ENCODE measurements around the gene MINK1. TPM values are rescaled to one million over a fixed set of nuclear protein-coding genes. Genes with fewer than 3 reads are reported as not detected.

MINK1 gene
- total and polyA plus RNA-seq, 2 of the 8 experiments (the other 6 are each of a cell fraction or from before 2014, with no cell fraction given): 26.9 to 77.7 TPM

- H3K4me3 ChIP-seq (ENCODE audit: extremely low read depth in 1 of 4, insufficient read depth in 2 of 4, low read depth in 3 of 4, low read length in 4 of 4): no peak overlapping the region
- H3K18ac ChIP-seq (ENCODE audit: extremely low read depth, low read length): peak overlapping the region; percentile 38; the same call in 1 of the 2 replicates
- no peaks in the 10 kb centered on the region for H3K36me3 ChIP-seq (ENCODE audit: control insufficient read depth in 2 of 4, insufficient read depth in 4 of 4, low read length in 3 of 4)
- H2BK15ac ChIP-seq (ENCODE audit: low read length): peak overlapping the region; percentile 92
- ChIA-PET POLR2A (ENCODE audit: partially characterized antibody) (interaction anchor here (0.7 to 4.4 kb wide), 19 partner anchors 9 to 200 kb away, joined by 3 to 23 read pairs (median 6); partner anchors contain the start of genes C17orf107, PFN1, RNF167 and SLC25A11), CTCF (ENCODE audit: partially characterized antibody) (interaction anchor here (0.6 to 3.4 kb wide), 41 partner anchors 9 to 838 kb away, joined by 3 to 33 read pairs (median 4); partner anchors contain the start of genes C17orf107, CAMTA2, ENO3 and RNF167)
- peak overlapping the region; percentile 66; the same call in 1 of the 2 replicates for H2BK20ac ChIP-seq (ENCODE audit: low read length)
- H3K4me2 ChIP-seq (ENCODE audit: insufficient read depth in 1 of 2, low read depth in 2 of 2, low read length in 2 of 2): peak overlapping the region in 1 of 2 experiments; percentile 3; a peak in 1 of 4 replicates
- no peak overlapping the region for H2AFZ ChIP-seq (ENCODE audit: low read length)
- peak; percentile 69 for FAIRE-seq
- H3K4ac ChIP-seq (replicated peaks; ENCODE audit: insufficient read length, low read depth, low read length): no peak overlapping the region
- no peak overlapping the region for H3K14ac ChIP-seq (ENCODE audit: insufficient read length)
- H3K27ac ChIP-seq (ENCODE audit: low read depth, low read length): no peak overlapping the region
- H3K4me1 ChIP-seq (replicated peaks in 1 of 4; ENCODE audit: control insufficient read depth in 3 of 4, insufficient read depth in 4 of 4, low read length in 3 of 4): peaks cover 0 to 10% (median 4%) of the 10 kb centered on the region in 4 experiments; a peak in 5 of 7 replicates
- peak overlapping the region; percentile 93 for H4K91ac ChIP-seq (replicated peaks; ENCODE audit: insufficient read length, low read length)
- no peak overlapping the region for H4K5ac ChIP-seq (ENCODE audit: insufficient read length, low read depth, low read length)
- H2BK5ac ChIP-seq (ENCODE audit: low read depth, low read length): peak overlapping the region; percentile 88; the same call in 1 of the 2 replicates
- H3K79me2 ChIP-seq (ENCODE audit: control insufficient read depth in 1 of 2, insufficient read depth in 2 of 2, low read length in 2 of 2): no peaks in the 10 kb centered on the region
- H2BK12ac ChIP-seq (ENCODE audit: low read depth, low read length): peak overlapping the region; percentile 95
- WGBS, 2 experiments (ENCODE audit: extremely low coverage in 1 of 2, insufficient coverage in 1 of 2, insufficient read length in 1 of 2, insufficient replicate concordance in 2 of 2, low coverage in 1 of 2, low lambda C conversion rate in 2 of 2, missing lambda C conversion rate in 1 of 2): 40% methylated on average over 20 of the region's 20 CpGs; no CpG with 5 or more reads in 1 of the 2 experiments
- peaks cover 0 to 3% of the 10 kb centered on the region in 2 experiments for H4K20me1 ChIP-seq (replicated peaks in 1 of 2; ENCODE audit: control insufficient read depth in 1 of 2, insufficient read depth in 2 of 2, low read length in 2 of 2)
- H2BK120ac ChIP-seq (replicated peaks; ENCODE audit: low read depth, low read length): peak overlapping the region; percentile 43
- H3K23me2 ChIP-seq (ENCODE audit: low read depth, low read length): peaks cover 6% of the 10 kb centered on the region; the same call in 1 of the 2 replicates
- H3K9ac ChIP-seq (replicated peaks in 1 of 4; ENCODE audit: extremely low read depth in 1 of 4, low read depth in 3 of 4, low read length in 3 of 4): no peak overlapping the region
- H3K23ac ChIP-seq (ENCODE audit: insufficient read length): no peak overlapping the region
- H4K8ac ChIP-seq (ENCODE audit: extremely low read depth, insufficient read depth, low read length): peak overlapping the region; percentile 60; the same call in 1 of the 2 replicates
- H3K79me1 ChIP-seq (ENCODE audit: low read depth, low read length): no peaks in the 10 kb centered on the region
- peak overlapping the region; percentile 75 for H3K56ac ChIP-seq (replicated peaks; ENCODE audit: insufficient read length, low read depth, low read length)
- H3K9me3 ChIP-seq (ENCODE audit: insufficient read depth in 2 of 2, low read depth in 1 of 2, low read length in 1 of 2): no peaks in the 10 kb centered on the region
- peak; percentile 81 to 93 for DNase-seq (ENCODE audit: low read depth in 1 of 2, low spot score in 2 of 2)
- peak overlapping the region; percentile 84; the same call in 1 of the 2 replicates for H2AK5ac ChIP-seq (ENCODE audit: low read depth, low read length)
- H3K27me3 ChIP-seq (replicated peaks in 1 of 4; ENCODE audit: control insufficient read depth in 3 of 4, extremely low read depth in 1 of 4, insufficient read depth in 3 of 4, low read length in 3 of 4): no peaks in the 10 kb centered on the region
- no peak for TF ChIP-seq HDAC6 (IDR thresholded peaks at IDR 0.05; ENCODE audit: low read depth, low read length)
- TF ChIP-seq MAX (IDR thresholded peaks at IDR 0.05): no peak
- peak; percentile 78 to 93 (median 89) for TF ChIP-seq CTCF (IDR thresholded peaks at IDR 0.05; ENCODE audit: control extremely low read depth in 1 of 3, insufficient read depth in 1 of 3, low read depth in 1 of 3, low read length in 3 of 3)
- no peak for TF ChIP-seq TEAD4 (IDR thresholded peaks at IDR 0.05; ENCODE audit: low read depth, low read length)
- TF ChIP-seq RNF2 (IDR thresholded peaks at IDR 0.05; ENCODE audit: borderline replicate concordance, low read depth, low read length, missing control alignments, poor library complexity, severe bottlenecking): no peak
- no peak for TF ChIP-seq KDM4A (IDR thresholded peaks at IDR 0.05; ENCODE audit: low read depth, low read length, severe bottlenecking)
Measured at GRCh38 chr17:4908711-4909496, 75.8 kb downstream of the MINK1 start.
